Measurements from ENCODE around the gene PLS3.

DNA sequence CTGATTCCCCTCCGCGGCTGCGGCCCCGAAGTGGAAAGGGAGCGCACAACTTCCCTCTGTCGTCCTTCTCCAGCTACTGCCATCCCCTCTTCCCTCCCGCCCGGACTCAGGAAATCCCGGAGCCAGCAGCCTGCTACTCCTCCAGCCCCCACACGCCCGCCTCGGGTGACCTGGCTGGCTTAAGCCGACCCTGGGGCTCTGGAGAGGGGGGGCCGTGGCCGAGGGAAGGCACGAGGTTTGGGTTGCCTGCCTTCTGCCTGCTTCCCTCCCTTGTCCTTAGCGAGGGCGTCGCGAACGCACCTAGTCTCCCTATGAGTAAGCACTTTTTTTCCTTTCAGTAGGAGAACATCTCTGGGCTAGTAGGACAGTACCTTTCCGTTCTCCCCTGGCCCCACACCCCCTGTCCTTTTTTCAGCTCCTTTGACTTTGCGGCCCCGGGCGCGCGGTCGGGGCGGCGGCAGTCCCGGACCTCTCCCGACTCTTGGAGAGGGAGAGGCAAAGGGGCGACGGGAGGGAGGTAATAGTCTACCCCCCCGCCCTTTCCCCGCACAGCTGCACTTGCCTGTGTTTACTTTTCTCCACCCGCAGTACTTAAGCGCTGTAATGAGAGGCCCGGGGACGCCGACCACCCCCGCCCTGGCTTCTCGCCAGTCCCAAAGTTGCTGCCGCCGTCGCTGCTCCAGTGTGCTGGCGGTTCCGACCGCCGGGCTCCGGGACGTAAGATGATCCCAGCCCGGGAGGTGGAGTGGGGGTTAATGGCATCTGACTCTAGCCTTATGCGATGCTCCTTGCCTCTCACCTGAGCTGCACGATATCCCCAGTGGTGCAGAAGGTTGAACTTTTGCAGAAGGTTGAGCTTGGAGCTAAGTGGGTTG lies 868 bp downstream of the PLS3 start:
- TF ChIP-seq NR2C2 (CRISPR knock-in tag; IDR thresholded peaks at IDR 0.05) (no peak), SP1 (CRISPR knock-in tag; conservative IDR thresholded peaks at IDR 0.05) (no peak), ZBTB21 (CRISPR knock-in tag; IDR thresholded peaks at IDR 0.05; ENCODE audit: borderline replicate concordance) (no peak), IRF1 (CRISPR knock-in tag; IDR thresholded peaks at IDR 0.05) (no peak), USF2 (CRISPR knock-in tag; IDR thresholded peaks at IDR 0.05) (no peak), ZNF423 (CRISPR knock-in tag; IDR thresholded peaks at IDR 0.05) (no peak), NFYB (CRISPR knock-in tag; conservative IDR thresholded peaks at IDR 0.05; ENCODE audit: low read depth) (no peak)
- TF ChIP-seq, protein P1, sequence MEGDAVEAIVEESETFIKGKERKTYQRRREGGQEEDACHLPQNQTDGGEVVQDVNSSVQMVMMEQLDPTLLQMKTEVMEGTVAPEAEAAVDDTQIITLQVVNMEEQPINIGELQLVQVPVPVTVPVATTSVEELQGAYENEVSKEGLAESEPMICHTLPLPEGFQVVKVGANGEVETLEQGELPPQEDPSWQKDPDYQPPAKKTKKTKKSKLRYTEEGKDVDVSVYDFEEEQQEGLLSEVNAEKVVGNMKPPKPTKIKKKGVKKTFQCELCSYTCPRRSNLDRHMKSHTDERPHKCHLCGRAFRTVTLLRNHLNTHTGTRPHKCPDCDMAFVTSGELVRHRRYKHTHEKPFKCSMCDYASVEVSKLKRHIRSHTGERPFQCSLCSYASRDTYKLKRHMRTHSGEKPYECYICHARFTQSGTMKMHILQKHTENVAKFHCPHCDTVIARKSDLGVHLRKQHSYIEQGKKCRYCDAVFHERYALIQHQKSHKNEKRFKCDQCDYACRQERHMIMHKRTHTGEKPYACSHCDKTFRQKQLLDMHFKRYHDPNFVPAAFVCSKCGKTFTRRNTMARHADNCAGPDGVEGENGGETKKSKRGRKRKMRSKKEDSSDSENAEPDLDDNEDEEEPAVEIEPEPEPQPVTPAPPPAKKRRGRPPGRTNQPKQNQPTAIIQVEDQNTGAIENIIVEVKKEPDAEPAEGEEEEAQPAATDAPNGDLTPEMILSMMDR (IDR thresholded peaks at IDR 0.05), result no peak

Measured in WTC11 (cell line).